IMR-90 (cell line): ENCODE measurements around the gene PRKACA.

Experiments used
- BHLHE40 ChIP-seq: fragments of 150-350 bp; IDR thresholded peaks from 2 replicates; pipeline ENCODE4 v1.6.1; 2016; ENCODE audit warnings: mild to moderate bottlenecking, low read depth, low read length
- CTCF ChIP-seq: conservative IDR thresholded peaks from 2 replicates; pipeline ENCODE4 v1.5.1; 2012; ENCODE audit warnings: mild to moderate bottlenecking, low read depth, low read length, improper control_type of control experiment
- POLR2A ChIP-seq: IDR thresholded peaks from 2 replicates; pipeline ENCODE4 v1.6.1; 2012; ENCODE audit warnings: mild to moderate bottlenecking, low read depth, low read length
- RAD21 ChIP-seq: IDR thresholded peaks from 2 replicates; pipeline ENCODE4 v1.6.1; 2012; ENCODE audit warnings: low read length, improper control_type of control experiment
- RFX5 ChIP-seq: IDR thresholded peaks from 2 replicates; pipeline ENCODE4 v1.8.0; 2012; ENCODE audit warnings: low read depth, mild to moderate bottlenecking, low read length, moderate library complexity
- USF2 ChIP-seq: fragments of 150-350 bp; IDR thresholded peaks from 2 replicates; pipeline ENCODE4 v1.6.1; 2017; ENCODE audit warnings: mild to moderate bottlenecking, antibody characterized with exemption, low read length, low read depth

GRCh38 chr19:14091813-14092462, 25.6 kb downstream of the PRKACA start:
- TF ChIP-seq RAD21 (no peak), USF2 (no peak), POLR2A (no peak), RFX5 (no peak), CTCF (no peak), BHLHE40 (no peak)
